Measurements from ENCODE around the gene MBD3L2B. TPM values are rescaled to one million over a fixed set of nuclear protein-coding genes. Genes with fewer than 3 reads are reported as not detected.
"Not testable (repeated sequence)": the region's sequence is repeated elsewhere in the genome, so short reads cannot be mapped to it uniquely, and the experiment has no call there.

MBD3L2B gene
- not detected for total RNA-seq
- total RNA-seq: 0 reads per million in 2 donors

DNA sequence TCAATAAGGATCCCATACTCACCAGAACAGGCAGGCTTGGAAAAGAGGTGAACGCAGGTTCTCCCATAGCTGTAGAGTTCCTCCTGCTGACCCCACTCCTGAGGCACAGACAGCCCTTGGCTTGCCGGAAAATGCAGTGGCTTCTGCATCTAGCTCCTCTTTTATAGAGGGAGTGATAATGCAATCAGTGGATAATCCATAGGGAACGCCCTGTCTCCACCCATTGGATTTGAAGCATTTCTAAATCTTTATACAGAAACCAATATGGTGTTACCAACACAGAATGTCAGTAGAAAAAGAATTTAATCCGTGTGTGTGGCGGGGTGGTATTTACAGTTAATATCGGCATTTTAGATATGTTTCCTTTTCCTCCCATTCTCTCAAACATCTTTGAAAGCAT, at the start of gene MBD3L2B:
MBD3L2B (minus strand) TSS at position 101 of the 400 bp plus-strand sequence; CDS start at position 67, 34 bp downstream.
- not testable (repeated sequence) for H3K9me3 ChIP-seq (ENCODE audit: control insufficient read depth, low read length, poor library complexity, severe bottlenecking); H3K27ac Mint-ChIP-seq; H3K4me3 Mint-ChIP-seq; H3K27me3 Mint-ChIP-seq; ATAC-seq; DNase-seq; H3K4me1 Mint-ChIP-seq; H3K36me3 Mint-ChIP-seq (ENCODE audit: low read depth)

DNA sequence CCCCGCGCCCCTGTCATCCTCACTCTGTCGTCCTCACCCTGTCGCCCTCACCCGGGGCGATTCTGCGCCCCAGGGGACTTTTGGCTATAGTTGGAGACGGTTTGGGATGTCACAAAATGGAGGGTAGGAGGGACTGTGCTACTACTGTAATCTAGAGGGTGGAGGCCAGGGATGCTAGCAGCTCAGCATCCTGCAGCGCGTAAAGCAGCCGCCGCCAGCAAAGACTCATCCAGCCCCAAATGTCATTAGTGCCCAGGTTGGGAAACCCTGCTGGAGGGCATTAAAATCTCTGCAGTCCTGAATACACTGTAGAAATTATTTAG, 48.6 kb upstream of the MBD3L2B start:
- ATAC-seq (peak; percentile 12), DNase-seq (no peak)
- H3K9me3 ChIP-seq (ENCODE audit: control insufficient read depth, low read length, poor library complexity, severe bottlenecking): no peaks in the 10 kb centered on the region
- peaks cover 11% of the 10 kb centered on the region for H3K36me3 Mint-ChIP-seq (ENCODE audit: low read depth)
- H3K27me3 Mint-ChIP-seq: no peaks in the 10 kb centered on the region
- peak overlapping the region; percentile 94 for H3K27ac Mint-ChIP-seq
- peak overlapping the region; percentile 95 for H3K4me3 Mint-ChIP-seq
- H3K4me1 Mint-ChIP-seq: peaks cover 16% of the 10 kb centered on the region

DNA sequence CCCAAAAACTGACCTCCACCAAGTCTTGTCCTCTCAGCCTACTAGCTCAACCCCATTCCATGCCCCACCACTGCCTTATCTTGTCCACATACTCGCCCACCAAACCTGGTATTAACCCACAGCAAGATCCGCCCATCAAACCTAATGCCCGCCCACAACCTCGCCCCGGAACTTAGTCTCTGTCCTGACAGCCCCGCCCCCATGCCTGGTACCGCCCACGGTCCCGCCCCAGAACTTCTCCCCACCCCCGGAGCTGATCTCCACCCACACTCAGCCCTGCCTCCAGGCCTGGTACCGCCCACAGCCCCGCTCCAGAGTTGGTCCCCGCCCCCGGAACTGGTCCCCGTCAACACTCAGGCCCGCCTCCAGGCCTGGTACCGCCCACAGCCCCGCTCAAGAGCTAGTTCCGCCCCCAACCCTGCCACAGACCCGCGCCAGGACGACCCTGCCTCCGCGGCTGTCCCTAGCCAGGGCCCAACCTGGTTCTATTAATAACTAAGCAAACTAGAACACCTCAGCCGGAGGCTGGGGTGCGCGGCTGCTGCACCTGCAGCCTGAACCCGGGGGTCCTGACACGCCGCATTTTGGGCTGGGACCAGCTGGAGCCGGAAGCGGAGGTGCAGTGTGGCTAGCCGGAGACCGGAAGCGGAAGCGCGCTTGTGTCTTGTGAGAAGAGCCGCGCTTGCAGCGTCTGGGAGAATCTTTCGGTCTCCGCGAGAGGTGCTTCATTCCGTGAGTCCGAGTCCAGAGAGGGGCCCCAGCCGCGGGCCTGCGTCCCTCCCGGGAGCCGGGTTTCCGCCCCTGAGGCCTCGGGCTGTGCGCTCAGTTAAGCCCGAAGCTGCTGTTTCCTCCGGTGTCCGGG, 48.0 kb upstream of the MBD3L2B start, which contains the start of gene ZNF557:
ZNF557 (plus strand) TSS at position 662 of the 862 bp plus-strand sequence. CDS start 5,372 bp downstream, outside the sequence.
- no peaks in the 10 kb centered on the region for H3K9me3 ChIP-seq (ENCODE audit: control insufficient read depth, low read length, poor library complexity, severe bottlenecking)
- Mint-ChIP-seq H3K27me3 (no peaks in the 10 kb centered on the region), H3K36me3 (ENCODE audit: low read depth) (peaks cover 8% of the 10 kb centered on the region), H3K4me1 (peaks cover 14% of the 10 kb centered on the region), H3K27ac (peak within 1 kb of the TSS; percentile 94), H3K4me3 (peak within 1 kb of the TSS; percentile 95)
- ATAC-seq: peak; percentile 98
- peak; percentile 98 to 99 (median 98) for DNase-seq

DNA sequence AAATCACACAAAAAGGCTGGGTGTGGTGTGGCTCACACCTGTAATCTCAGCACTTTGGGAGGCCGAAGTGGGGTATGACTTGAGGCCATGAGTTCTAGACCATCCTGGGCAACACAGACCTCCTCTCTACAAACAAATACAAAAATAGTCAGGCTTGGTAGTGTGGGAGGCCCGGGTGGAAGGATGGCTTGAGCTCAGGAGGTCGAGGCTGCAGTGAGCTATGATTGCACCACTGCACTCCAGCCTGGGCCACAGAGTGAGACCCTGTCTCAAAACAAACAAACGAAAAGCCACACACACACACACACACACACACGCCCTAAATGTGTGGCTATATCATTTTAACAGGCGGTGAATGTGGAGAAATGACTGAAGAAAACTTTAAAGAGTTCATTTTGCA, 47.4 kb upstream of the MBD3L2B start:
- no peak for ATAC-seq
- H3K27me3 Mint-ChIP-seq: no peaks in the 10 kb centered on the region
- H3K36me3 Mint-ChIP-seq (ENCODE audit: low read depth): peaks cover 7% of the 10 kb centered on the region
- H3K4me3 Mint-ChIP-seq: peak overlapping the region; percentile 95
- peak overlapping the region; percentile 94 for H3K27ac Mint-ChIP-seq
- no peaks in the 10 kb centered on the region for H3K9me3 ChIP-seq (ENCODE audit: control insufficient read depth, low read length, poor library complexity, severe bottlenecking)
- DNase-seq: no peak
- H3K4me1 Mint-ChIP-seq: peaks cover 13% of the 10 kb centered on the region

DNA sequence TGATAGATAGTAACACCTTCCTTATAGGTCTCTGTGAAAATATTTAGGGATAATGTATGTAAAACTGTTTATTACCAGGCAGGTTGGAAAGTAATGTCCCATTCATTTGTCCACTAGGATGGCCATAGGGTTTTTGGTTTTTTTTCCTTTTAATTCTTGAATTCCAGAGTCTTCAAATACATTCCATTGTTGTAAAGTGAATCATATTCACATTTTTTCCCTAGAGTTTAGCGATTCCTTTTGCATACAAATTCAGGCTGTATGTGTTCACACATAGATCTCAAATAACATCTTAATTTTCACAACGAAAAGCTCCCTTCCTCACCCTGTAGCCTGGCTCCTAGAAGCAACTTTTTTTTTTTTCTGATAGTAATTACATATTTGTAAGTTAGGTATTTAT, 46.5 kb upstream of the MBD3L2B start:
- no peak for ATAC-seq
- H3K9me3 ChIP-seq (ENCODE audit: control insufficient read depth, low read length, poor library complexity, severe bottlenecking): no peaks in the 10 kb centered on the region
- Mint-ChIP-seq H3K36me3 (ENCODE audit: low read depth) (peaks cover 6% of the 10 kb centered on the region), H3K27ac (no peak overlapping the region), H3K27me3 (no peaks in the 10 kb centered on the region), H3K4me3 (no peak overlapping the region), H3K4me1 (peaks cover 11% of the 10 kb centered on the region)
- DNase-seq: no peak

DNA sequence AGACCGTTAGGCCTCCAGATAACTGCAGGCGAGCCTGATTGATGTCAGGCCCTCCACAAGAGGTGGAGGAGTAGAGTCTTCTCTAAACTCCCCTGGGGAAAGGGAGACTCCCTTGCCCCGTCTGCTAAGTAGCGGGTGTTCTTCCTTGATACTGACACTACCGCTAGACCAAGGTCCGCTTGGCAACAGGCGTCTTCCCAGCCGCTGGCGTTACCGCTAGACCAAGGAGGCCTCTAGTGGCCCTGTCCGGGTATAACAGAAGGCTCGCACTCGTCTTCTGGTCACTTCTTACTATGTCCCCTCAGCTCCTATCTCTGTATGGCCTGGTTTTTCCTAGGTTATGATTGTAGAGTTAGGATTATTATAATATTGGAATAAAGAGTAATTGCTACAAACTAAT, 45.9 kb upstream of the MBD3L2B start:
- H3K27ac Mint-ChIP-seq; H3K36me3 Mint-ChIP-seq (ENCODE audit: low read depth); H3K4me3 Mint-ChIP-seq; H3K4me1 Mint-ChIP-seq; DNase-seq; ATAC-seq; H3K9me3 ChIP-seq (ENCODE audit: control insufficient read depth, low read length, poor library complexity, severe bottlenecking); H3K27me3 Mint-ChIP-seq: not testable (repeated sequence)

DNA sequence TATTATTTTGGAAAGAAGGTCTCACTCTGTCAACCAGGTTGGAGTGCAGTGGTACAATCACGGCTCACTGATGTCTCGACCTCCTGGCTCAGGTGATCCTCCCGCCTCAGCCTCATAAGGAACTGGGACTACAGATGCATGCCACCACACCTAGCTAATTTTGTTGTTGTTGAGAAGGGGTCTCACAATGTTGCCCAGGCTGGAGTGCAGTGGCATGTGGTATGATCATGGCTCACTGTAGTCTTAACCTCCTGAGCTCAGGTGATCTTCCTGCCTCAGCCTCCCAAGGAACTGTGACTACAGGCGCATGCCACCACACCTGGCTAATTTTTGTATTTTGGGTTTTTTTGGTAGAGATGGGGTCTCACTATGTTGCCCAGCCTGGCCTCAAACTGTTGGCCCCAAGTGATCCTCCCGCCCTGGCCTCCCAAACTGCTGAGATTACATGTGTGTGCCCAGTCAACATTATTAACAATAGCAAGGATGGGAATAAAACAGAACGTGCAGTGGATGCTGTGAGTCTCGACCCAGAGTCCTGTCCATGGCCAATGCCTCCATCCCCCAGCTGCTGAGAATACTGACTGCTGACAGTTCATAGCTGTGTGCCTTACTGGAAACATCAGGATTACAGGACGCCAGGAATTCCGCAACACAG, 42.7 kb upstream of the MBD3L2B start:
- no peaks in the 10 kb centered on the region for H3K27me3 Mint-ChIP-seq
- peaks cover 2% of the 10 kb centered on the region for H3K4me1 Mint-ChIP-seq
- no peak overlapping the region for H3K4me3 Mint-ChIP-seq
- no peak overlapping the region for H3K27ac Mint-ChIP-seq
- no peaks in the 10 kb centered on the region for H3K9me3 ChIP-seq (ENCODE audit: control insufficient read depth, low read length, poor library complexity, severe bottlenecking)
- DNase-seq: no peak
- no peak for ATAC-seq
- no peaks in the 10 kb centered on the region for H3K36me3 Mint-ChIP-seq (ENCODE audit: low read depth)

DNA sequence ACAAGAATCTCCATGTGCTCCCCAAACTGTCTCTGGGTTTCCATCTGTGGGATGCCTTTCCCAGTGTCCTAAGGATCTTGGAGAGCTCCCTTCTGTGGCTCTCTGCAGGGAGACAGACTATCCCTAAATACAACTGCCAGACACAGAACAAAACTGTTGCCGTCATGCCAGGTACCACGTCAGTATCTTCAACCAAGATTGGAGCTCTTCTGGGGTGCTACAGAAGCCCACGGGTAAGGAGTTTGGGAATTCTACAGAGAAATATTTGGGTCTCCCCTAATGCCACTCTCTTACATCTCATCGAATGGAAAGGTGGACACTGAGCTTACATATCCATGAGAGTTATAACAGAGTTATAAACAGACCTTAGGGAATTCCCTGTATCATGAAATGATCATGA, 42.1 kb upstream of the MBD3L2B start:
- ATAC-seq: no peak
- Mint-ChIP-seq H3K27me3 (no peaks in the 10 kb centered on the region), H3K4me3 (no peak overlapping the region), H3K36me3 (ENCODE audit: low read depth) (no peaks in the 10 kb centered on the region), H3K27ac (no peak overlapping the region), H3K4me1 (no peaks in the 10 kb centered on the region)
- no peak for DNase-seq
- no peaks in the 10 kb centered on the region for H3K9me3 ChIP-seq (ENCODE audit: control insufficient read depth, low read length, poor library complexity, severe bottlenecking)

DNA sequence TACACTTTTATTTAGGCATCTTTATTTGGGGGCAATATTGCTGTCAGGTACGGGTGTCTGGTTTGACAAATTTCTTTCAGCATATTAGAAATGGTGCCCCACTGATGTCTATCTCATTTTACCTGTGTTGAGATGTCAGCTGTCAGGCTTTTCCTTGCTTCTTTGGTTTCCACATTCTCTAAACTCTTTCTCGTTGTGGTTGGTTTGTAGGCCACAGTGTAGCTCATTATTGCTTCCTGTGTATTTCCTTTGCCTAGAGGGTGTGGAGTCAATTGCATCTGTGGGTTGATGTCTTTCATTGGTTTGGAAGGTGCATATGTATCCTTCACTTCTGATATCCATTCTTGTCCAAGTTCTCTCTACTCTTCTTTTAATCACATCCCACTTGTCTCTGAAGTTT, 38.7 kb upstream of the MBD3L2B start:
- peak; percentile 47 for ATAC-seq
- not testable (repeated sequence) for H3K27ac Mint-ChIP-seq; H3K27me3 Mint-ChIP-seq; H3K4me3 Mint-ChIP-seq; H3K9me3 ChIP-seq (ENCODE audit: control insufficient read depth, low read length, poor library complexity, severe bottlenecking); H3K4me1 Mint-ChIP-seq; DNase-seq; H3K36me3 Mint-ChIP-seq (ENCODE audit: low read depth)

DNA sequence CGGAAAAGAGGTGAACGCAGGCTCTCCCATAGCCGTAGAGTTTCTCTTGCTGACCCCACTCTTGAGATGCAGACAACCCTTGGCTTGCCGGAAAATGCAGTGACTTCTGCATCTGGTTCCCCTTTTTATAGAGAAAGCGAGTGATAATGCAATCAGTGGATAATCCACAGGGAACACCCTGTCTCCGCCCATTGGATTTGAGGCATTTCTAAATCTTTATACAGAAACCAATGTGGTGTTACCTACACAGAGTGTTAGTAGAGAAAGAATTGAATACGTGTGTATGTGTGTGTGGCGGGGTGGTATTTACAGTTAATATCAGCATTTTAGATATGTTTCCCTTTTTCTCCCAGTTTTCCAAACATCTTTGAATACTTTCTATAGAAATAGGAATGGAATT, 37.3 kb upstream of the MBD3L2B start, which contains the start of gene MBD3L3:
MBD3L3 (minus strand) TSS at position 101 of the 400 bp plus-strand sequence; CDS start at position 30, 71 bp downstream.
- H3K4me1 Mint-ChIP-seq; H3K9me3 ChIP-seq (ENCODE audit: control insufficient read depth, low read length, poor library complexity, severe bottlenecking); H3K36me3 Mint-ChIP-seq (ENCODE audit: low read depth); H3K27ac Mint-ChIP-seq; DNase-seq; ATAC-seq; H3K27me3 Mint-ChIP-seq; H3K4me3 Mint-ChIP-seq: not testable (repeated sequence)

DNA sequence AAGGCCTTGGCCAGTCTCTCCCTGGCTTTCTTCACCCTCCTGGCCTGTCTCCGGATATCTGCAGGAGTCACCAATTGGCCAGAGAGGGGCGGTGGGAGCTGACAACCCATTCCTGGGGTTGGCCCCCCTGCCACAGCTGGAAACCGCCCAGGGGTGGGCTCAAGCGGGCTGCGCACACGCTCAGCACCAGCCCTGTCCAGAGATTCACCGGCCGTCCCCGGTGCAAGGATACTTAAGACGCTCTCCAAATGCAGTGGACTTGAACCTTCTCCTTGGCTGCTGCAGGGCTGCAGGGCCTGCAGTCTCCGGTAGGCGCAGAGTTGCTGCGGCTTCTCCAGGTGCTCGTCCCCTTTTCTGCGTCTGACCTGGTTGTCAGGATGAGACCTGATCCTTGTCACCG, 35.1 kb upstream of the MBD3L2B start:
- H3K36me3 Mint-ChIP-seq (ENCODE audit: low read depth); DNase-seq; H3K9me3 ChIP-seq (ENCODE audit: control insufficient read depth, low read length, poor library complexity, severe bottlenecking); H3K4me1 Mint-ChIP-seq; H3K4me3 Mint-ChIP-seq; ATAC-seq; H3K27ac Mint-ChIP-seq; H3K27me3 Mint-ChIP-seq: not testable (repeated sequence)

DNA sequence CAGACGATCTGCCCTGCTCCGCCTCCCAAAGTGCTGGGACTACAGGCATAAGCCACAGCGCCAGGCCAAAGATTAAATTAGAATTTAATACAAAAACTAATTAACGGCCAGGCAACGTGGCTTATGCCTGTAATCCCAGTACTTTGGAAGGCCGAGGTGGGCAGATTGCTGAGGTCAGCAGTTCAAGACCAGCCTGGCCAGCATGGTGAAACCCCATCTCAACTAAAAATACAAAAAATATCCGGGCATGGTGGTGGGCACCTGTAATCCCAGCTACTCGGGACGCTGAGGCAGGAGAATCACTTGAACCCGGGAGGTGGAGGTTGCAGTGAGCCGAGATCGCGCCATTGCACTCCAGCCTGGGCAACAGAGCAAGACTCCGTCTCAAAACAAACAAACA, 34.4 kb upstream of the MBD3L2B start:
- H3K27me3 Mint-ChIP-seq, H3K4me3 Mint-ChIP-seq: not testable (repeated sequence)

DNA sequence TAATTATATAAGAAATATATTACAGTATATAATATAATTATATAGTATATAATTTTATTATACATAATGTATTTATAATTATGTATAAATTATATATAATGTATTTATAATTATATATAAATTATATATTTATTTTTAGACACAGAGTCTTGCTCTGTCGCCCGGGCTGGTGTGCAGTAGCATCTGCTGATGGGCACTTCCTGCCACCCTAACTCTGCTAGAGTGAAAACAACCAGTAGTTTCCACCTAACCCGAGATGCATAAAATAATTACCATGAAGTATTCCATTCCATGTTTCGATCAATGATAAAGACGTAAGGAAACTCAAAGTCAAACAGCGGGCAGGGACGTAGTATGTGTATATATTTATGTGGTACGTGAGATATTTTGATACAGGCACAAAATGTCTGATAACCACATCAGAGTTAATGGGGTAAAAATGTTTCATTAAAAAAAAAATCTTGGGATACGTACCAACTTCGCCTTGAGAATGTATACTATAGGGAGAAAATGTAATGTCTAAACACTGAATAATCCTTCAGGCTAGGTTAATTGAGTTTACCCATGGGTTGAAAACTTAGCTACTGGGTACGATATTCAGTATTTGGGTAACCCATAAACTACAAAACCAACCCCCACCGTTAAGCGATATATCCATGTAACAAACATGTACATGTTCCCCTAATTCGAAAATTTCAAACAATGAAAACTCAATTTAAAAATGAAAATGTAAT, 33.6 kb upstream of the MBD3L2B start:
- H3K4me1 Mint-ChIP-seq; ATAC-seq; H3K27me3 Mint-ChIP-seq; H3K36me3 Mint-ChIP-seq (ENCODE audit: low read depth); H3K4me3 Mint-ChIP-seq; DNase-seq; H3K9me3 ChIP-seq (ENCODE audit: control insufficient read depth, low read length, poor library complexity, severe bottlenecking); H3K27ac Mint-ChIP-seq: not testable (repeated sequence)

More for the DNA sequence above, 34.4 kb upstream of the MBD3L2B start:
- not testable (repeated sequence) for H3K36me3 Mint-ChIP-seq (ENCODE audit: low read depth); H3K9me3 ChIP-seq (ENCODE audit: control insufficient read depth, low read length, poor library complexity, severe bottlenecking); DNase-seq; H3K27ac Mint-ChIP-seq; ATAC-seq; H3K4me1 Mint-ChIP-seq

Measured in T-helper 17 cell (primary cell).